ENCODE data around the gene VAMP1.

DNA sequence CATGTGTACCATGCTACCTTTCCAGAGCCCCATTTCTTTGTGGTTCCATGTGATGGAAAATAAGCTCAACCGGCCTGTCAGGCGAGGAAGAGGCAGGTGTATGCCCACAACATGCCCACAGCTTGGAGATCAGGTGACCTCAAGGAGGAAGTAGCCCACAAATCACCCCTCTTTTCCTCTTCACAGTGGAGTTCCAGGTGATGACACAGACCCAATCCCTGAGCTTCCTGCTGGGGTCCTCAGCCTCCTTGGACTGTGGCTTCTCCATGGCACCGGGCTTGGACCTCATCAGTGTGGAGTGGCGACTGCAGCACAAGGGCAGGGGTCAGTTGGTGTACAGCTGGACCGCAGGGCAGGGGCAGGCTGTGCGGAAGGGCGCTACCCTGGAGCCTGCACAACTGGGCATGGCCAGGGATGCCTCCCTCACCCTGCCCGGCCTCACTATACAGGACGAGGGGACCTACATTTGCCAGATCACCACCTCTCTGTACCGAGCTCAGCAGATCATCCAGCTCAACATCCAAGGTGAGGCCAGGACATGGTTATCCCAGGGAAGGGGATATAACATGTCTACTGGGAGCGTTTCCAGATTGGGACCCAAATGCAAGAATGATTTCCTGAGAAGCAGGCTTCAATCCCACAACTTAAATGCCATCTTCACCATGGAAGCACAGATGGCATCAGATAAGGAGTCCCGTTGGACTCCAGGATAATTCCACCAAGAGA is 13.1 kb downstream of the VAMP1 start:
- TF ChIP-seq TARDBP (IDR thresholded peaks at IDR 0.05) (no peak), FOXK2 (IDR thresholded peaks at IDR 0.05) (no peak), ARNT (IDR thresholded peaks at IDR 0.05) (no peak)
